ENCODE results near the gene TREM1.
"Not testable (repeated sequence)": the region's sequence is repeated elsewhere in the genome, so short reads cannot be mapped to it uniquely, and the experiment has no call there.

The TREM1 gene

DNA sequence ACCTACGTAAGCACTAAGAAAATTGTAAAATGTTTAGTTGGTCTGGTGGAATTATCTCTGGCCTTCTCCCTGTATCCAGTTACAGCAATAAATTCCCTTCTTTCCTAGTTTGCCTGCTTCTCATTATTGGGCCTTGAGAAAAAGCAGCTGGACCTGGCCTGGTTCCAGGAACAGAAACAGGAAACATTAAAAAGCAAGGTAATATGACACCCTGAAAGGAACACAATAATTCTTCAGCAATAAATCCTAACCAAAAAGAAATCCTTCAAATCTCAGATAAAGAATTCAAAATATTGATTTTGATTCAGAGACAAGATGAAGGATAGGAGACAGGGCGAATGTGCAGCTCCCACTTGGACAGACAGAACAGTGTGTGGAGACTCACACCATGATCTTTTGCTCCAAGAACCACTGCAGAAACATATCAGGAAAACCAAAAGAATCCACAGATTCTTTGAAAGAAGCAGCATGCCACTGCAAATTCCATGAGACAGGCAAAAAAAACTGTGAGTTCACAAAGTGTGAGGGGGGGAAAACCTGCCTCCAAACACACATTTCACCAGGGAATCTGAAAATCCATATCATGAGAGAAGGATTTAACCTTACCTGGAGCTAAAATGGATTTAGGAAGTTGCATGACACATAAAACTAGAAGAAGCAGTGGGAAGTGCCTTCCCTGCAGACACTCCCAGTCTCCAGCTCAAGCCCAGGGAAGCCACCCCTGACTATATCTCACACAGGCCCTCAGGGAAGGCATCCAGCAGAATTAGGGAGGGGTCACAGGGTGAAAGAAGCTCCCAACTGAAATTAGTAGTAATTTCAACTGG, 28.9 kb downstream of the TREM1 start:
- DNase-seq (ENCODE audit: low spot score) = no peak

DNA sequence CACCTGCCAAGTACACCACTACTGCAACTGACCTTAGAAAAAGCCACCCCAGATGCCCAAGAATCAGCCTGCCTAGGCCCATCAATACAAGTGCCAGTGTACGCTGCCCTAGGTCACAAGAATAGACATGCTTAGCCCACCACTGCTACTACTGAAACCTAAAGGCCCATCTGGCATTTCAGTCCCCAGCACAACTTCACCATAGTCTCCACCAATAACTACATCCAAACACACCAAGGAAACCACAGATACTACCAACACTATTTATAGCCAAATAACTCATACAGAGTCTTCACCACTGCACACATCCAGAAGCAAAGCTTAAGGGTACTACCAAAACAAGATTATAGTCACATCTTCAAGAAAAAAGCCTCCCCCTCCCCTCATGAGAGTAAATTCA, 30.1 kb downstream of the TREM1 start:
- no peak for DNase-seq (ENCODE audit: low spot score)

DNA sequence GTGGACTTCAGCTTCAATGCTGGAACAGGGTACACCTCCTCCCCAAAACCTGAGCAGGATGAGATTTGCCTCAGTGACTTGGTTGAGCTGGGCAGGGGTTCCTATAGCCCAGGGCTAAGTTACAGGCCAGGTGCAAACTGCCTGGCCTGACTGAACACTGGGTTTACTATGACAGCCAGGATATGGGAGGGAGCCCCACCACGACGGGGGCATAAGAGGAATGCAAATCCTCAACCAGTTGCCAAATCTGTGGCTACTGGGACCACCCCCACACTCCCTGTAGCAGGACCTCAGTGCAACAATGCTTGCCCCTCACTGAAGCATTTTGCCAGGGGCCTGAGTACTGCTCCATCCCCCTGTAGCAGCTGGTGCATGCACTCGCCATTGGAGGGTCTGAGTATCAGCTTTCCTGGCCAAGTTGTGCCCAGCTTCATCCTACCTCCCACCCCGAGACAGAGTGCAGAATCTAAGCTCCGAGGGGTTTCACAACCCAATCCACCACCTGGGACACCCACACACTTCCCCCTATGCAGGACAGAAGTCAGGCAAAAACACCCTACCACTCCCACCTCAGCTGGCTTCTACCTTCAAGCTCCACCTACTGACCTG, 30.7 kb downstream of the TREM1 start:
- DNase-seq (ENCODE audit: low spot score) = no peak

DNA sequence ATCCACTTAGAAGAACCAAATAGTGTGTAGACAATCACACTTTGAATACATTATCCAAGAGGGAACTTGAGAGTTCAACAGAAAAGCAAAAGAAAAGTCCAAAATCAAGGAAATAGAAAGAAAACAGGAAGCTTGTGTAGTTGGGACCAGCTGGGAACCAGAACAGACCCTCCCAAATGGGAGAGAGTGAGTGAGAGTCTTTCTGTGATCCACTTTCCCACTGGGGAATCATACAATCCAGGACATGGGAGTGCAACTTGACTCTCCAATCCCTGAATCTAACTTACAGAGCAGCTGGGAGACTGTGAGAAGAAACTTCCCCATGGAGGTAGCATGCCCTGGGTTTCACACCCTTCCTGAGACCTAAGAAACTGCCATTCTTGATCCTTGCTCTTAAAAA, 31.4 kb downstream of the TREM1 start:
- no peak for DNase-seq (ENCODE audit: low spot score)

DNA sequence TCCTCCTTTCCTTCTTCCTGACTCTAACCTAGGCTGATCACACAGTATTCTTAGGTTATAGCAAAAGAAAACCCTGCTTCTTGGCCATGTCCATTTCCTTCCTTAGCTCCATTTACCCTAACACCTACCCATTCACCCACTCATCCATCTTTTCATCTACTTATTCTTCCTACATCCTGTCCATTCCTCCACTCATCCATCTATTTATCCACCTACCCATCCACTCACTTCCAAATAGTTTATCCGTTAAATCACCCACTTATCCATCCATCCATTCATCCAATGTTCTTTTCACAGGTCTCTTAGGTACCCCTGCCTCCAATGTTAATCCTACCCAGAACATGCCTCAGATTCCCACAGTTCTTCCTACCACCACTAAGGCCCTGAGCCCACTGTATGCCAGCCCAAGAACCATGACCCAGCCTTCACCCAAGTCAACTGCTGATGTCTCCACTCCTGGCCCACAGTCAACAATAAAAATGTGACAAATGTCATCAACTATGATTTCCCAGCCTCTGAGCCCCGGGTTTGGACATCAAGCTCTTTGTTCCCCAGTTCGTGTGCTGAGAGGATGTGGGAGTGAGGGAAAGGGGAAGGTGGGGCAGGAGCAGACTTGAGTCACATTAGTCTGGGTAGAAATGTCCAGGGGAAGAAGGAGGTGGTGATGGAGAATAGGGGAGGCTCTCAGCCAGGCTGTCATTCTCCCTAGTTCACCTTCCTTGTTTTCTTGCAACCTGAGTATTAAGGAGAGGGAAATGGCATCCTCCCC, 33.9 kb downstream of the TREM1 start:
- no peak for DNase-seq (ENCODE audit: low spot score)

DNA sequence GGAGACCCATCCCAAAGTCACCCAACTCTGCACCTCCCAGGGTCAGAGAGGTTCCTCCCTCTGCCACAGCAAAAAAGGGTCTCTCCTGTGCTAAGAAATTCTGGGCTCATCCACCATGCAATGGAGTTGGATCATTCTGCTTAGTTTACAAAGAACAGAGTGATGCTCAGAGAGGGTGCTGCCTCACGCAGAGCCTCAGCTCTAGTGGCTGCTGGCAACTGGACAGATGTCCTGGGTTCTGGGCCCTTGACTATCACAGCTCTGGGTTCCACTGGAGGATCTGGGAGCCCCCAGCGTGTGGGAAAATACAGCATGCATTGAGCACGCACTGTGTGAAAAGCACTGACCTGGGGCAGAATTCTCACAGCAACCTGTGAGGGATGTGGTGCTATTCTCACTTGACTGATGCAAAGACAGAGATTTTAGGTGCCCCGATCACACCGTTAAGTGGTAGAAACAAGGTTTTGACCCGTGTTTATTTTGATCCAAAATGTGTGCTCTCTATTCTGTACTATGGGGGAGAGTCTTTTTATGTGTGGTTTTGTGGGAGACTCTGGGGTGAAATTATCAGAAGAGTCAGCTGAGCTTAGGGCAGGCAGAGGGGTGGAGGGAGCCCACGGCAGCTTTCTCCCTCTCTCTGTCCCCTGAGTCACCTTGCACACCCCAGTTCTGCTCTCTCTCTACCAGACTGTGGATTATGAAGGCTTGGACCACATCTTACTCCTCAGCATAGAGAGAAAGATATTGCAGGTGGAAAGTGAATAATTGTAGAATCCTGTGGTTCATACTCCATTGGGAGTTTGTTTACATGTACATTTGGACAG, 38.4 kb downstream of the TREM1 start:
- no peak for DNase-seq (ENCODE audit: low spot score)

DNA sequence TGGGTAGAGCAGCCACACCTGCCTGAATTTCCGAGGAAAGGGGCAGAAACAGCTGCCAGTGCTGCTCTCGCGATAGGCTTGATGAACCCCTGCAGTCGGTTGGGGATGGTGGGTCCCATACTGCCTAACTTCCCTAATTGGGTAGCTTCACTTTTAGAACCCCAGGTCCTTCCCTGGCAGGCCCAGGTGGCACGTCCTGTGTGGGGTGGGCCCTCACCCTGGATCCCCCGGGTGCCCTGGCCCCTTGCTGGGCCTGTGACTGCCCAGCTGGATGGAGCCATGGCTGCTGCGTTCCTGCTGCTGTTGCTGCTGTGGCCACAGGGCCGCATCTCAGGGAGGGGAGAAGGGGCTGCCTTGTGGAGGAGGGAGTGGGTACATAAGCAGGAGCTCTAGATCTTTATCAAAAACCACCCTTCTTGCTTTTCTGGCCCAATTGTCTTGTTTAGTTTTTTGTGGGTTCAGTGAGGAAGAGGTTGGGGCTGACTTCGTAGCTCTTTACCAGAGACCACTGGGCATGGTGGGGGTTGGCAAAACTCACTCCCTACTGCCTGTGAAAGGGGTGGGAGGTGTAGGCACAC, 39.1 kb downstream of the TREM1 start:
- DNase-seq (ENCODE audit: low spot score) = no peak

DNA sequence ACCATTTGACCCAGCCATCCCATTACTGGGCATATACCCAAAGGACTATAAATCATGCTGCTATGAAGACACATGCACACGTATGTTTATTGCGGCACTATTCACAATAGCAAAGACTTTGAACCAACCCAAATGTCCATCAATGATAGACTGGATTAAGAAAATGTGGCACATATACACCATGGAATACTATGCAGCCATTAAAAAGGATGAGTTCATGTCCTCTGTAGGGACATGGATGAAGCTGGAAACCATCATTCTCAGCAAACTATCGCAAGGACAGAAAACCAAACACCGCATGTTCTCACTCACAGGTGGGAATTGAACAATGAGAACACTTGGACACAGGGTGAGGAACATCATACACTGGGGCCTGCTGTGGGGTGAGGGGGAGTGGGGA, 40.0 kb downstream of the TREM1 start:
- DNase-seq (ENCODE audit: low spot score) = not testable (repeated sequence)

DNA sequence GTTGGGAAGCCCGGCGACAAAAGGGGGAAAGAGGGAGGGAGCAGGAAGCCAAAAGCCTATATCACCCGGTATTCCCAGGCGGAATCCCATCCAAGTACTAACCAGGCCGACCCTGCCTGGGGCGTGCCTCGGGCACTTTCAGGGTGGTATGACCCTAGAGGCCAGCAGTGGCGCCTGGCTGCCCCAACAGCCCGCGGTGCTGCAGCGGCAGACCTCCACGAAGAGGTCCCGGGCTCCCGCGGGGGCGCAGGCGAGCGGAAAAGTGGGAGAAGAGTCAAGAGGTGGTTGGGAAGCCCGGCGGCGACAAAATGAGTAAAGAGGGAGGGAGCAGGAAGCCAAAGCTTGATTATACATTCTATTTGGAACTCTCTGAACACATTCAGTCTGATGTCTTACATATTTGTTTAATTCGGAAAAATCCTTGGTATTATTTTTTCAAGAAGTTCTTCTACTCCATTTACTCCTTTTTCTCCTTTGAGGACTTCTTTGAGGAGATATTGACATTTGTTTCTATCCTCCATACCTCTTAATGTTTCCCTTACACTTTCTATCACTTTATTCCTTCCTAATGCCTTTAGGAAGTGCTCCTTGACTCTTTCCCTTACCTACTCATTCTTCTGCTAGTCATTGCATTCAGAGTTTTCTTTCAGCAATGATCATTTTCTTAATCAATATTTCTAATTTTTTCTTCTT, 46.9 kb downstream of the TREM1 start:
- DNase-seq (ENCODE audit: low spot score) = no peak

DNA sequence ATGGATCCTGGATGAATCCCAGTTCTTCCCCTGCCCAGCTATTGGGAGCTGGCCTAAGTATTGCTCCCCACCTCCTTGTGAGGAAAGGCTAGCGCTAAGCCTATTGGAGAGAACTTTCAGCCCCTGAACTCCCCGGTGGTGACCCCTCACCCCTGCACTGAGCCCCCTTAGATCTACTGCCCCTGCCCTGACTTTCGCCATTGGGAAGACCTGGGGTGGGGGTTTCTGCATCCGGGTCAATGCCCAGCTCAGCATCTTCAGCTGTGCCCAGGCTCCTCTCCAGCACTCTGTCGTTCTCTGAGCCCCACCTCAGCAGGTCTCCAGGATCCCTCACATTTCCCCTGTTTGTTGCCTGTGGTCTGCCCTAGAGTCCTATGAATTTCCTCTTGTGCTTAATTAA, 49.4 kb downstream of the TREM1 start:
- DNase-seq (ENCODE audit: low spot score) = no peak

DNA sequence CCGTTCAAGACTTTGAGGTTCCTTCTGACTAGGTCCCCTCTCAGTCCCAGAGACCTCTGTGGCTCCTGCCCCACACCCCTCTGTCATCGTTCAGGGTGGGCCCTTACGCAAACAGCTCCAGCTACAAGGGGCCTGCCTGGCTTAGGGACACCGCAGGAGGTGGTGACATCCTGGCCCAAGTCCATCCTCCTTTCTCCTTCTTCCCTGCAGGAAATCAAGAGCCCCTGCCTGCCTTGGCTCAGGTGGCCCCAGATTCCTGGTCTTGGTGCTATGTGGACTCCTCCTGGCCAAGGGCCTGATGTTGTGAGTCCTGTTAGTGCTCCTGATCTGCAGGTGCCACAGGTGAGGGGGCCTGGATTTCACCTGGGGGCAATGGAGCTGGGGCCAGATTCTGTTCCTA, 50.2 kb downstream of the TREM1 start:
- no peak for DNase-seq (ENCODE audit: low spot score)

DNA sequence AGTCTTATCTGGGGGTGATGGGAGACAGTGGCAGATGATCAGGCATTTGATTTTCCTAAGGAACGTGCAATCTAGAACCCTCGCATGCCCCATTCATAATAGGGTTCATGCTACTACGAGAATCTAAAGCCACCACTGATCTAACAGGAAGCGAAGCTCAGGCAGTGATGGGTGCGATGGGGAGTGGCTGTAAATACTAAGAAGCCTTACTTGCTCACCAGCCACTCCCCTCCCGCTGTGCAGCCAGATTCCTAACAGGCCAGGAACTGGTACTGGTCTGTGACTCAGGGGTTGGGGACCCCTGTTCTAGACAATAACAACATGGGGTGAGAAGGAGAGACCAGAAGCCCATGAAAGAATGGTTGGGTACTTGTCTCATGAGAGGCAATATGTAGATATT, 53.8 kb downstream of the TREM1 start:
- no peak for DNase-seq (ENCODE audit: low spot score)

DNA sequence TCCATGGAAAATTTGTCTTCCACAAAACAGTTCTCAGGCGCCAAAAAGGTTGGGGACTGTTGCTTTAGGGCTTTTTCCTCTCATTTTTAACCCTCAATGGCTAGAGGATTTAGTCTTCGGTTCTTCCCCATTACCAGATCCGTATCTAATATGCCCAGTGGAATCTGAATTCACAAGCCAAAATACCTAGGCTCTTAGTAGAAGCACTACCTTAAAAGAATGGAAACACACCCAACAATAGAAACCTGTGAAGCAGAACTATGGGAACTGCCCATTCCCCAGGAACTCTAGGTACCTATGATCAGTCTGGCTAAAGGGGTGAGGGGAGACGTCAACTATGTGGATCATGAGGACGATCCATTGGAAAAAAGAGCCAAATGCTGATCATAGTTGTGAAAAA, 55.2 kb downstream of the TREM1 start:
- no peak for DNase-seq (ENCODE audit: low spot score)

DNA sequence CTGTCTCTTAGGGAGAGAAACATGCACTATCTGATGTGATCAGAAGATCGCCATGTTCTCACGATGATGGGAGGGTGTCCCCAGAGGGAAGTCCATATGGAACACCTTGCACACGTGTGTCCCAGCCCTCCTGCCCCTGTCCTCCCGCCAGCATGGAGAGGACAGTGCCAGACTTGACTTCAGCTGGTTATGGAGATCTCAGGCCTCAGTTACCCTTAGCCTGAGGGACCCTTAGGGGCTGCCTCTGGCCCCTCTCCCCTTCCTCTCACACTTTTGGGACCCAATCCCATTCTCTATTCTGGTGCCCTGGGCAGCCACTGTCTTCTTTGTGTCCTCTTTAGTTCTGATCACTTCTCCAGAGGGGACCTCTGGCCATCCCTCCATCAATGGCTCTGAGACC, 56.8 kb downstream of the TREM1 start:
- DNase-seq (ENCODE audit: low spot score) = no peak

DNA sequence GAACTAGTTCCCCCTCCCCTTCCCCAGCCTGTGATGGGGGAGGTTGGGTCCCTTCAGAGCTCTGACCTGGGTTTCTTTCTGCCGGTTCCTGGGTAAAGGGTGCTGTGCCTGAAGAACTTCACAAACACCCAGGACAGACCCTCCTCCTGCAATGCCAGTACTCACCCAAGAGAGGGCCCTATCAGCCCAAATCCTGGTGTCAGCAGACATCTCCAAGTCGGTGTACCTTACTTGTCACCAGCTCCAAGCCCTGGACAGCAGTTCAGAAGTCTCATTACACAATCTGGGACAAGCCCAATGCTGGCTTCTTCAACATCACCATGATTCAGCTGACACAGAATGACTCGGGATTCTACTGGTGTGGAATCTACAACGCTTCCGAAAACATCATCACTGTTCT, 57.9 kb downstream of the TREM1 start:
- no peak for DNase-seq (ENCODE audit: low spot score)

DNA sequence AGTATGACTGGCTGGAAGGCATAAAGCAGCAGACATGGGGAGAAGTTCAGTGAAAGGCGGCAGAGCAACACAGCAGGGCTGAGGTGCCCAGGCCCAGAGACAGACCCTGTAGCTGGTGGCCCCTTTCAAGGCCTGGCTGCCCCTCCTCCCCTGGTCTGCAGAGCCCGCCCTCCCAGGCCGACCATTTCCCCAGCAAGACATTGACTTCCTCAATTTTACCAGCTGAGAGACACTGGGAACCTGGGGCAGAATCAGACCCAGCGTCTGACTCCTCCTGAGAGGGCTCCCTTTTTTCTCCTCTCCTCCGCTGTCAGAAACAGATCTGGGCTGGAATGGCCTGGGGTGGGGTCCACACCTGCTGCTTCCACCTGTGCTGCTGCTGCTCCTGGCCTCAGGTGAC, 58.4 kb downstream of the TREM1 start, which contains the start of gene TREML4:
Gene TREML4 (plus strand): TSS at position 254 of the 400 bp plus-strand sequence. CDS start 79 bp downstream, at position 333.
- DNase-seq (ENCODE audit: low spot score) = no peak

DNA sequence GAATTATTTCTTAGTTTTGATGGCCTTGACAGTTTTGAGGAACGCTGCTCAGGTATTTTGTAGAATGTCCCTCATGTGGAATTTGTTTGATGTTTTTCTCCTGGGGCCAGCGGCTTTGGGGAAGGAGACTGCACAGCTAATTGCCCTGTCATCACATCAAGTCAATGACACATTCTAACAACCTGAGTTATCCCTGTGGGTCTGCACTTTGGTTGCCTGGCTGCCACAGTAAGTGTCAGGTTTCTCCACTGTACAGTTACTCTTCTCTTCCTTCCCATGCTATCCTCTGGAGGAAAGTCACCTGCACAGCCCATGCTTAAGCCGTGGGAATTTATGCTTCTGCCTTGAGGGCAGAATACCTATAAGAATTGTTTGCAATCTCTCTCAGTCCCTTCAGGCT, 59.7 kb downstream of the TREM1 start:
- DNase-seq (ENCODE audit: low spot score) = no peak

DNA sequence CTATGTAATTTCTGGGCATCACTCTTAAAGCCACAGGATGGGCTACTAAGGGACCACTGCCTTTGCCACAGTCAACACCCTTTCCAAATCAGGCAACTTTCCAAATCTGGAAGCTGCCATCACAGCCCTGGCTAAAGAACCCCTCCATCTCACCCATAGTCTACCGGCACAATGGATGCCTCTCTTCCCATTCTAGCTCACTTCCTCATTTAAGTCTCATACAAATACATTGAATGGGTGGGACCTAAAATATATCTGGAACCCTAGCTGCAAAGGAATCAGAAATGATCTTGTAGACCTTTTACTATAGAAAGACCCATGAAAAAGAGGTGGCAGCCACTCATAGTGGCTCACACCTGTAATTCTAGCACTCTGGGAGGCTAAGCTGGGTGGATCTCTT, 61.7 kb downstream of the TREM1 start:
- DNase-seq (ENCODE audit: low spot score) = no peak
